AG08396 (cell line): Measurements from ENCODE around the gene ATP6AP1.

Experiments
- DNase-seq: peaks from one replicate; pipeline ENCODE4 v3.0.0; 2012; ENCODE audit warnings: low spot score, mixed read lengths

ATP6AP1 gene

GRCh38 chrX:154449618-154450017, 21.1 kb downstream of the ATP6AP1 start:
- DNase-seq, result no peak

DNA sequence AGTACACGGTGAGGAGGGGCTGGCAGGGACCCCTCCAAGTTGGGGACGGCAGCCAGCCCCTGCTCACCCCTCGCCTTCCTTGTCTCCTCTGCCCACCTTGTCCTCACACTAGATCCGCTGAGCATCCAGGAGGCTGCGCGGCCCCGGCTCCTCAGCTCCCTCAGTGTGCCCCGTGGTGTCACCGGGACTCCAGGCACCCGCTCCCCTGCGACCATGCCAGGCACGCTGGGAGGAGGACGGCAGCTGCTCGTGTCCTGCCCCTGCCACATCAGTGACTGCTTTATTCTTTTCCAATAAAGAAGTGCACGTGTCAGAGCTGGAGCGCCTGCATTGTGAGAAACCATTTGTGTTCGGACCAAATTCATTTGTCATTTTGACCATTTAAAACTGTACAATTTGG, 21.8 kb downstream of the ATP6AP1 start:
- DNase-seq, result no peak

DNA sequence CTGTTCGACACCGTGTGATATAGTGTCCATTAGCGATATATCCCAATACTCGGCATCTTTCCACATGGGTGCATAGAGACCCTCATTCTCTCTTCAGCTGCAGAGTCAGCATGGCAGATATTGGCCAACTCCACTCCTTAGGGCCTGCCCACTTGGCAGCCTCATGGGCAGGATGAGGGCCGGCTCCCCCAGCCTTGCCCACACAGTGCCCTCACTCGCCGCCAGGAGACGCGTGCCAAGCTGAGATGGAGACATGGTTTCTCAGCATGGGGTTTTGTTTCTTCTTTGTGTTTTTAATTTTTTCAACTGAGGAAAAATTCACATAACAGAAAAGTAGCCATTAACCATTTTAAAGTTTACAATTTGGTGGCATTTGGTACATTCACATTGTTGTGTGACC, 24.3 kb downstream of the ATP6AP1 start:
- no peak for DNase-seq

DNA sequence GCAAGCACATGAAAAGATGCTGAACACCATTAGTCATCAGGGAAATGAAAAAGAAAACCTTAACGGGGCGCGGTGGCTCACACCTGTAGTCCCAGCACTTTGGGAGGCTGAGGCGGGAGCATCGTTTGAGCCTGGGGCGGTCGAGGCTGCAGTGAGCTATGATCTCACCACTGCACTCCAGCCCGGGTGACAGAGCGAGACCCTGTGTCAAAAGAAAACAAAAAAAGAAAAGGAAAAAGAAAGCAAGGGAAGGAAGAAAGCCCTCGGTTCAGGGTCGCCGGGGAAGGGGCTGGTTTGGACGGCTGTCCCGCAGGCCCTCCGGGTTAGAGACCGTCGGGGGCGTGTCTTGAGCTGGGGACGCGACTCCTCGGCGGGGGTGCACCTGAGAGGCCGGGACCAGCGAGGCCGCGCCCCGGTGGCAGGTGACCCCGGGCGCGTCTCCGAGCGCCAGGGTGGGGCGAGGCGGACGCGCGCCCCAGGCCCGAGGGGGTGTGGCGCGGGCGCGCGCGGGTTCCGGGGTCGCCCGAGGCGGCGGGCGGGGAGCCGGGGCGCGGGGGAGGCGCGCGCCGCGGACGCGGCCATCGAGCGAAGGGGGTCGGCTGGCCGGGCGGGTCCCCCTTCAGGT, 29.1 kb downstream of the ATP6AP1 start:
- peak; percentile 78 for DNase-seq

DNA sequence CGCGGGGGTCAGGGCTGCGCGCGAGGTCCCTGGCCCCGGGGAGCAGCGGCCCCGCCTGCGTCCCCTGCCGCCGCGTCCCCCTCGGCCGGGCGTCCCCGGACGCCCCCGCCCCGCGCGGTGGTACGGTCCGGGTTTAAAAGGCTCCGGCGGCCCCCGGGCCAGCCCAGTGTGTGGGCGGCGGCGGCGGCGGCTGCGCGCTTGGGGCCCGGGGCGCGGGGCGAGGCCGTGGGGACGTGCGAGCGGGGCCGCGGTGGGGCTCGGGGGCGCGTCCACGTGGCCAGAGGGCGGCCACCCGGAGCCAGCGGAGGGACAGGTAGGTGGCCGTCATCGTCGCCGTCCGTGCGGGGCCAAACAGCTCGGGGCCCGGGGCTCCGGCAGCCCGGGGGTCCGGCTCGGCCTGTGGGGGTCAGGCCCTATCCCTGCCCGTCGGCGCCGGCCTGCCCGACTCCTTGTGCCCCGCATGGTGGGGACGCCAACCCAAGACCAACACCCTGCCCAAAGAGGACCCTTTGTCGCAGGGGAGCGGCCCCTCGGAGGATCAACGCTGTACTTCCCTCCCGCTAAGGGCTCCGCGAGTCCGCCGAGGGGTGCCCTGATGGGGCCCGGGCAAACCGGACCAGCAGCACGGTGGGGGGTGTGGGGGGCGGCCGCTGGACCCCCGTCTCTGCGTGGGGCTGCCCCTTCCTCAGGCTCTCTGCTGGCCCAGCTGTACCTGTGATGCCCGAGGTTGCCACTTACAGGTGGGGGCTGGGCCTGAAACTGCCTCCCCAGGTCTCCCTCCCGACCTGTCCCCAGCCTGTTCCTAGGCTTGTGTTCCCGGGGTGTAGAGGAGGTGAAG, 29.9 kb downstream of the ATP6AP1 start, which contains the start of gene PLXNA3:
Gene PLXNA3 (plus strand): TSS at position 166 of the 838 bp plus-strand sequence. CDS start 1,903 bp downstream, outside the sequence.
- peak; percentile 80 for DNase-seq

DNA sequence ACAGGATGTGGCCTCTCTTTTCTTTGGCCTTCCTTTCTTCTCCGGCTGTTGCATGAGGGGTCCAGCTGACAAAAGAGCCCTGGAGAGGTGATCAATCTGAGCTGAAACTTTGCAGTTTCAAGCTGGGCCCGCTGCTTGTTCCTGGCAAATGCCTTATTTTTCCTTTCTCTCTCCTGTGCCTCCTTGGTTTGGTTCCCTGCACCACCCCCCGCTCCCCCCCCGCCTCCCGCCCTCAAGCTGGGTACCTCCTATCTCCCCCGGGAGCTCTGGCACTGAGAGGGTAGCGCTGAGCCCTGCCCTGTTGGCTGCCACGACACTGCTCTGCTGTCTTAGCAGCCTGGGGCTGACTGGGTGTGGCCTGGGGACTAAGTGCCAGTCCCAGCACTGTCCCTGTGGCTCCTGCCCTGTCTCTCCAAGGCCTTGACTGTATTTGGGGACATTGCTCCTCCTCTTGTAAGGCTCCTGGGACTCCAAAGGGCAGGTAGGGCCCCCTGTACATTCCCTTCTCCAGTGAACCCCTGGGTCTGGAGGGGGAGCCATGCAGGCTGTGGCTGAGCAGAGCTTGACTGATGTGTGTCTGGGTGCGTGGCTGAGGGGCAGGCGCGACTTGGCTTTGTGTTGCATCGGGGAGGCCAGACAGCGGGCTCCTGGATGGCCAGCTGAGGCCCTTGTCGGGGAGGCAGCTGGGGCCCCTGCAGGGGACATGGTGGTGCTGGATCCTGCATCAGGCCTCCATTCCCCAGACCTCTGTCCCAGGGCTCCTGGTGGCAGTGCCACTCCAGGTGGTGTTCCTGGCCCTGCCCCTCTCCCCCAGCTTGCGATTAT, 30.7 kb downstream of the ATP6AP1 start:
- DNase-seq, result peak; percentile 59

DNA sequence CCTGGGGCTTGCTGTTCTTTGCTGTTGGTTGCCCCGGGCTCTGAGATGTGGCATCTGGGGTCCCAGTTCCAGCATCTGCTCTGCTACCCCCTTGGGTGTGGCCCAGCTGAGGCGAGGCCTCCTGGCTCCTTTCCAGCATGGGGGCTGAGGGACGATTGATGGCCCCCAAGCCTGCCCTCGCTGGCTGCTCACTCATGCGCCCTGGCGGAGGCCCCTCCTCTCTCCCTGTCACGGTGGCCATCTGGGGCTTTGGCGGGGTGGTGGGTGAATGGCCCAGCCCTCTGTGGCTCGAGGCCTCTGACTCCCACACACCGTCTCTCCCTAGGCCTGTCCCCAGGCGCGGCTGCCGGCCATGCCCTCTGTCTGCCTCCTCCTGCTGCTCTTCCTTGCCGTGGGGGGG, 31.4 kb downstream of the ATP6AP1 start:
- no peak for DNase-seq

GRCh38 chrX:154460326-154460725, 31.8 kb downstream of the ATP6AP1 start:
- DNase-seq, result no peak

- no peak for DNase-seq
Observed at GRCh38 chrX:154462396-154462795, 33.9 kb downstream of the ATP6AP1 start.

- no peak for DNase-seq
Observed at GRCh38 chrX:154463611-154464220, 35.2 kb downstream of the ATP6AP1 start.

DNA sequence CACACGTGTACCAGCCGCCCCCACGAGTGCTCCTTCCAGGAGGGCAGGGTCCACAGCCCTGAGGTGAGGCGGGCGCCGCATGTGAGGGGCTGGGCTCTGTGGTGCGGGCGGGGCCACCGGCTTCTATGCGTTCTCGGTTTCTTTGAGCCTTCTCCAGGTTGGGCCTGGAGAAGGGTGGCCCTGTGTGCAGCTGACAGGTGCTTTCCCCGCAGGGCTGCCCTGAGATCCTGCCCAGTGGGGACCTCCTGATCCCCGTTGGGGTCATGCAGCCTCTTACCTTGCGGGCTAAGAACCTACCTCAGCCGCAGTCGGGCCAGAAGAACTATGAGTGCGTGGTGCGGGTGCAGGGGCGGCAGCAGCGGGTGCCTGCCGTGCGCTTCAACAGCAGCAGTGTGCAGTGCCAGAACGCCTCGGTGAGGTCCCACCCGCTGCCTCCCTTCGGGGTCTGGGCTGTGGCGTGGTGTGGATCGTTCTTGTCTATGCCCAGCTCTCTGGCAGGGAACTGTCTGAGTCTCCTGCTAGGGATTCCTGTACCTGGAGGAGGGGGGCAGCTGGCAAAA, 36.4 kb downstream of the ATP6AP1 start:
- DNase-seq, result no peak

DNA sequence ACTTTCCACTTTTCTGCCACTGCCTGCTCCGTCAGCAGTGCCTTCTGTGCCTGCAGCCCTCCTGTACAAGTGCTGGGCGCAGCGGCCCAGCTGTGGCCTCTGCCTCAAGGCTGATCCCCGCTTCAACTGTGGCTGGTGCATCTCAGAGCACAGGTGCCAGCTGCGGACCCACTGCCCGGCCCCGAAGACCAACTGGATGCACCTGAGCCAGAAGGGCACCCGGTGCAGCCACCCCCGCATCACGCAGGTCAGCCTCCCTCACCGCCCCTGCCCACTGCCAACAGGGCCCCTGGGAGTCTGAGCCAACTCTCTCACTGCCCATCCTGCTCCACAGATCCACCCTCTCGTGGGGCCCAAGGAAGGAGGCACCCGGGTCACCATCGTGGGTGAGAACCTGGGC, 37.1 kb downstream of the ATP6AP1 start:
- no peak for DNase-seq

GRCh38 chrX:154466036-154466435, 37.6 kb downstream of the ATP6AP1 start:
- no peak for DNase-seq

DNA sequence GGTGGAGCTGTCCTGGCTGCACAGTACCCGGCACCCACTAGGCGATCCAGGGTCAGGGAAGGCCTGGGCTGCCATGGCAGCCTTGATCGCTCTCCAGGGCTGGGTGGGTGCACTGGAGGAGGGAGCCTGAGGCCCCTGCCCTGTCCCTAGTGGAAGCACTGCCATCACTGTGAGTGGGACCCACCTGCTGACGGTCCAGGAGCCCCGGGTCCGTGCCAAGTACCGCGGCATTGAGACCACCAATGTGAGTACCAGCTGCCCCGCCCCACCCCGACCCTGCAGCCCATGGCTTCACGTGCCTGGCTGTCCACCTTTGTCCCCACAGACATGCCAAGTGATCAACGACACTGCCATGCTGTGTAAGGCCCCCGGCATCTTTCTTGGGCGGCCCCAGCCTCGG, 38.4 kb downstream of the ATP6AP1 start:
- no peak for DNase-seq

DNA sequence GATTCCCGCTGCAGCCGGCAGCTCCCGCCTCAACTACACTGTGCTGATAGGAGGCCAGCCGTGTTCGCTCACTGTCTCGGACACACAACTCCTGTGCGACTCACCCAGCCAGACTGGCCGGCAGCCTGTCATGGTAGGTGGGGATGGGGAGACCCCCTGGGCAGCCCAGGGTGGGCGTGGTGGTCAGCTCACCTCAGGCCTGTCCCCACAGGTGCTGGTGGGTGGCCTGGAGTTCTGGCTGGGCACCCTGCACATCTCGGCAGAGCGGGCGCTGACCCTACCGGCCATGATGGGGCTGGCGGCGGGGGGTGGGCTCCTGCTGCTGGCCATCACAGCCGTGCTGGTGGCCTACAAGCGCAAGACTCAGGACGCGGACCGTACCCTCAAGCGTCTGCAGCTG, 39.1 kb downstream of the ATP6AP1 start:
- no peak for DNase-seq

GRCh38 chrX:154468217-154468616, 39.7 kb downstream of the ATP6AP1 start:
- DNase-seq, result no peak

GRCh38 chrX:154469114-154469513, 40.6 kb downstream of the ATP6AP1 start:
- DNase-seq, result no peak

GRCh38 chrX:154469880-154470279, 41.4 kb downstream of the ATP6AP1 start:
- no peak for DNase-seq

- no peak for DNase-seq
Observed at GRCh38 chrX:154470434-154470833, 42.0 kb downstream of the ATP6AP1 start.

GRCh38 chrX:154470914-154471568, 42.6 kb downstream of the ATP6AP1 start:
- no peak for DNase-seq
